HEK293 (cell line): ENCODE measurements around the gene S100A10.

ENCODE experiments used
- CTCF ChIP-seq: fragments of 450-650 bp; formaldehyde crosslinking; IDR thresholded peaks from 2 replicates; pipeline ENCODE4 v1.5.1; 2016; ENCODE audit warnings: missing biosample characterization, missing genetic modification characterization
- KLF7 ChIP-seq: fragments of 450-650 bp; formaldehyde crosslinking; IDR thresholded peaks from 2 replicates; pipeline ENCODE4 v1.5.1; 2016; ENCODE audit warnings: missing biosample characterization, missing genetic modification characterization, borderline replicate concordance
- SETDB1 ChIP-seq: IDR thresholded peaks from one replicate; pipeline ENCODE4 v1.6.1; 2017; ENCODE audit warnings: mild to moderate bottlenecking, low read length, moderate library complexity, mixed read lengths; ENCODE audit not compliant: insufficient read length
- YY1 ChIP-seq: fragments of 450-650 bp; formaldehyde crosslinking; IDR thresholded peaks from 2 replicates; pipeline ENCODE4 v1.5.1; 2018; ENCODE audit warnings: missing biosample characterization, missing genetic modification characterization
- ZBTB10 ChIP-seq: fragments of 450-650 bp; formaldehyde crosslinking; IDR thresholded peaks from 2 replicates; pipeline ENCODE4 v1.5.1; 2016; ENCODE audit warnings: missing biosample characterization, missing genetic modification characterization
- ZBTB26 ChIP-seq: fragments of 450-650 bp; formaldehyde crosslinking; optimal IDR thresholded peaks from 2 replicates; pipeline ENCODE3; 2016; ENCODE audit warnings: missing biosample characterization, mild to moderate bottlenecking, missing genetic modification characterization
- ZNF133 ChIP-seq: fragments of 450-650 bp; formaldehyde crosslinking; IDR thresholded peaks from 2 replicates; pipeline ENCODE4 v1.5.1; 2016; ENCODE audit warnings: missing biosample characterization, missing genetic modification characterization
- ZNF610 ChIP-seq: fragments of 450-650 bp; formaldehyde crosslinking; IDR thresholded peaks from 2 replicates; pipeline ENCODE4 v1.5.1; 2016; ENCODE audit warnings: missing biosample characterization, missing genetic modification characterization, borderline replicate concordance
- ZSCAN5A ChIP-seq: fragments of 450-650 bp; formaldehyde crosslinking; IDR thresholded peaks from 2 replicates; pipeline ENCODE4 v1.5.1; 2016; ENCODE audit warnings: missing biosample characterization, missing genetic modification characterization

- TF ChIP-seq CTCF (tag by site-specific recombination) (no peak), ZNF610 (tag by site-specific recombination) (no peak), KLF7 (tag by site-specific recombination) (no peak), ZBTB26 (no peak), YY1 (no peak), ZSCAN5A (no peak), ZNF133 (tag by site-specific recombination) (no peak), SETDB1 (no peak), ZBTB10 (tag by site-specific recombination) (no peak)
These were observed 28.8 kb upstream of the S100A10 start for GRCh38 chr1:152022474-152022873.
